ENCODE measurements around the gene PYGO2. TPM values are rescaled to one million over a fixed set of nuclear protein-coding genes. Genes with fewer than 3 reads are reported as not detected.

Gene PYGO2
- total RNA-seq, 1 experiment from 2014 or later: 33.2 TPM

DNA sequence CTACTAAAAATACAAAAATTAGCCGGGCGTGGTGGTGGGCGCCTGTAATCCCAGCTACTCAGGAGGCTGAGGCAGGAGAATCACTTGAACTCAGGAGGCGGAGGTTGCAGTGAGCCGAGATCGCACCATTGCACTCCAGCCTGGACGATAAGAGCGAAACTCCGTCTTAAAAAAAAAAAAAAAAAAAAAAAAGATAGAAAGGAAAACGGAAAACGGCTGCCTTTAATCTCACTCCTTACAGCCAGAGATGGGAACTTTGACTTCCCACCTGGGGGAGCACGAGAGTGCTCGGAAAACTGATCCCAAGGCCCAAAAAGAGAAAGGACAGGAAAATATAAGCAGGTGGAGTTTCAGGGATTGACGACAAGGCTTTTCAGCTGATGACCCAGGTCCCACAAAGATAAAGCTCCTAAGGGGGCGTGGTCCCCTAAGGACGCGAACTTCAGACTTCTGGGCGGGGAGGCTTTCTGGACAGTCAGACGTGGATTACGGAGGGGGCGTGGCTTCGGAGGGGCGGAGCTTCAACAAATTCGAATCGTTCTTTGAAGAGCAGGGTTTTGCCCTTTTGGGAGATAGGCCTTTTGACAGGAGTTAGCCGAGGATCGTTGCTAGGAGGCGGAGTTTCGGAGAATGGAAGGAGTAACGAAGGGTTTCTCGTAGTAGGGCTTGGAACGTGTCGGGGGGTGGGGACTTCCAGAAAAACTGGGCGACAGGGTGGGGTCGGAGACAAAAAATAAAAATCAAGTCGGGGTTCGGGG lies 11.9 kb upstream of the PYGO2 start:
- TF ChIP-seq EZH2 (IDR thresholded peaks at IDR 0.05; ENCODE audit: low read depth): no peak
- TF ChIP-seq, protein P1, sequence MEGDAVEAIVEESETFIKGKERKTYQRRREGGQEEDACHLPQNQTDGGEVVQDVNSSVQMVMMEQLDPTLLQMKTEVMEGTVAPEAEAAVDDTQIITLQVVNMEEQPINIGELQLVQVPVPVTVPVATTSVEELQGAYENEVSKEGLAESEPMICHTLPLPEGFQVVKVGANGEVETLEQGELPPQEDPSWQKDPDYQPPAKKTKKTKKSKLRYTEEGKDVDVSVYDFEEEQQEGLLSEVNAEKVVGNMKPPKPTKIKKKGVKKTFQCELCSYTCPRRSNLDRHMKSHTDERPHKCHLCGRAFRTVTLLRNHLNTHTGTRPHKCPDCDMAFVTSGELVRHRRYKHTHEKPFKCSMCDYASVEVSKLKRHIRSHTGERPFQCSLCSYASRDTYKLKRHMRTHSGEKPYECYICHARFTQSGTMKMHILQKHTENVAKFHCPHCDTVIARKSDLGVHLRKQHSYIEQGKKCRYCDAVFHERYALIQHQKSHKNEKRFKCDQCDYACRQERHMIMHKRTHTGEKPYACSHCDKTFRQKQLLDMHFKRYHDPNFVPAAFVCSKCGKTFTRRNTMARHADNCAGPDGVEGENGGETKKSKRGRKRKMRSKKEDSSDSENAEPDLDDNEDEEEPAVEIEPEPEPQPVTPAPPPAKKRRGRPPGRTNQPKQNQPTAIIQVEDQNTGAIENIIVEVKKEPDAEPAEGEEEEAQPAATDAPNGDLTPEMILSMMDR (conservative IDR thresholded peaks at IDR 0.05): no peak
- Histone ChIP-seq H2AFZ (no peak overlapping the region), H3K9me3 (ENCODE audit: insufficient read depth, low read depth) (no peaks in the 10 kb centered on the region), H3K9me2 (ENCODE audit: insufficient read depth) (no peaks in the 10 kb centered on the region), H4K20me1 (ENCODE audit: insufficient read depth) (peaks cover 6% of the 10 kb centered on the region; the same call in 1 of the 2 replicates), H3F3A (ENCODE audit: insufficient read depth, low read depth) (peaks cover 62% of the 10 kb centered on the region), H3K79me2 (ENCODE audit: low read depth) (peaks cover 74% of the 10 kb centered on the region), H3K36me3 (ENCODE audit: low read depth) (peaks cover 22% of the 10 kb centered on the region; the same call in 1 of the 2 replicates), H3K4me1 (replicated peaks; ENCODE audit: insufficient read depth) (peaks cover 55% of the 10 kb centered on the region), H3K27me3 (ENCODE audit: insufficient read depth, low read depth) (no peaks in the 10 kb centered on the region), H3K4me2 (peak overlapping the region; percentile 93), H3K4me3 (peak overlapping the region; percentile 87), H3K27ac (peak overlapping the region; percentile 97)
- peak; percentile 98 for DNase-seq
- CTCF ChIA-PET: interaction anchor here (0.6 to 1.5 kb wide), 3 partner anchors 10 to 111 kb away, joined by 3 to 22 read pairs (median 5); partner anchors contain the start of gene FLAD1
- BruUV-seq (replicated peaks): no TSS peak
- POLR2A ChIA-PET (ENCODE audit: unreplicated experiment): interaction anchor here (0.5 to 1.0 kb wide), 10 partner anchors 17 to 1015 kb away, joined by 3 to 28 read pairs (median 5); partner anchors contain the start of genes CRTC2 and PBXIP1
- intact Hi-C loops (cut with micrococcal nuclease; ENCODE audit: unreplicated experiment): loop anchor here (1.0 to 5.0 kb wide), 4 partner anchors 28 to 349 kb away; partner anchors contain the start of genes RUSC1 and SLC50A1

DNA sequence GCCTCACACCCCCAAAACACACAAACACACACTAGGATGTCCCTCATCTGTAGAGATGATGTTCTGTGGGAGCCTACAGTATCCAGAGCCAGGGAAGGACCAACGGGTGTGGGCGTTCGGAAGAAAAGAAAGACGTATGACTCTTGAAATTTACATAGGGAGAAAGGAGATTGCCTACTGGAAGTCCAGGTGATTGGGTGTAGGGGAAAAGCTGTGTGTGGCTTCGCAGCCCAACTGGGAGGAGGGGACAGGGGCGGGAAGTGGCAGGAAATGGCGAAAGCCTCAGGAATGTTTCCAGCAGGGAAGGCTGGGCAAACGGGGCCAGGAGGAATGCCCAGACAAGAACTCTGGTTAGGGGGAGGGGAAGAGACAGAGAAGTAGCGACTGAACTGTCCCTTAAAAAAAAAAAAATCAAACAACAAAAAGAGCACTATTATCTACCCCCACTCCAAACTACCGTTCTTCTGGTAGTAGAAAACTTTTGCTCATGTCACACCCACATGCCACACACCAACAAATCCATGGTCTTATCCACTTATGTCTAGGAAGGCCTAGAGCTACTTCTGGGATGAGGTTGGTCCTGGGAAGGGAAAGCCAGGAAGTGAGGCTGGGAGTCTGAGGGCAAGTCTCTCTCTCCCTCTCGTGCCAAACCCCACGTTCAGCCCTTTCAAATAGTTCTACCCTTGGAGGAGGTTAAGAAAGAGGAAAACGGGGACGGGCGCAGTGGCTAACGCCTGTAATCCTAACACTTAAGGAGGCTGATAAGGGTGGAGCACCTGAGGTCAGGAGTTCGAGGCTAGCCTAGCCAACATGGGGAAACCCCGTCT lies 11.1 kb upstream of the PYGO2 start:
- Histone ChIP-seq H3K9me2 (ENCODE audit: insufficient read depth) (no peaks in the 10 kb centered on the region), H3K27me3 (ENCODE audit: insufficient read depth, low read depth) (no peaks in the 10 kb centered on the region), H3K27ac (peak overlapping the region; percentile 97), H3F3A (ENCODE audit: insufficient read depth, low read depth) (peaks cover 54% of the 10 kb centered on the region), H3K9me3 (ENCODE audit: insufficient read depth, low read depth) (no peaks in the 10 kb centered on the region), H3K4me1 (replicated peaks; ENCODE audit: insufficient read depth) (peaks cover 55% of the 10 kb centered on the region), H3K79me2 (ENCODE audit: low read depth) (peaks cover 70% of the 10 kb centered on the region), H4K20me1 (ENCODE audit: insufficient read depth) (peaks cover 6% of the 10 kb centered on the region; the same call in 1 of the 2 replicates), H3K4me2 (peak overlapping the region; percentile 93), H3K4me3 (peak overlapping the region; percentile 87), H3K36me3 (ENCODE audit: low read depth) (peaks cover 16% of the 10 kb centered on the region; the same call in 1 of the 2 replicates), H2AFZ (no peak overlapping the region)
- DNase-seq: peak; percentile 91
- BruUV-seq (replicated peaks): TSS peak; percentile 58
- TF ChIP-seq EZH2 (IDR thresholded peaks at IDR 0.05; ENCODE audit: low read depth): no peak
- TF ChIP-seq, protein P1 (conservative IDR thresholded peaks at IDR 0.05): no peak
- ChIA-PET CTCF (interaction anchor here (1.1 to 1.5 kb wide), 2 partner anchors 11 to 66 kb away, joined by 4 to 5 read pairs; partner anchors contain the start of gene FLAD1), POLR2A (ENCODE audit: unreplicated experiment) (interaction anchor here (0.5 to 1.1 kb wide), 12 partner anchors 17 to 1274 kb away, joined by 3 to 28 read pairs (median 5); partner anchors contain the start of genes LENEP and PBXIP1)
- intact Hi-C loops (cut with micrococcal nuclease; ENCODE audit: unreplicated experiment): loop anchor here (1.0 to 5.0 kb wide), 4 partner anchors 29 to 350 kb away; partner anchors contain the start of genes RUSC1 and SLC50A1

DNA sequence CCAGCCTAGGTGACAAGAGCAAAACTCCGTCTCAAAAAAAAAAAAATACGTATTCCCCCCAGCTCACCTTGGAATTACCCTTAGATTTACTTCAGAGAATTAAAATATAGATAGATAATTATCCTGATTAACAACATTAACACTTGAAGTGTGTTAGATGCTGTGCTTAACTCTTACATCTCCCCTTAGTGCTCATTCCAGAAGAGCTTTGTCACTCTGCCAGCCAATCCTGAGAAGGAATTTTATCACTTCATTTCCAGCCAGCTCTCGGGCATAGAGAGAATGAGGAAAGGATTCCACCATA lies 10.6 kb upstream of the PYGO2 start:
- H3K36me3 ChIP-seq (ENCODE audit: low read depth): peaks cover 15% of the 10 kb centered on the region; the same call in 1 of the 2 replicates
- H3K4me1 ChIP-seq (replicated peaks; ENCODE audit: insufficient read depth): peaks cover 55% of the 10 kb centered on the region
- no peaks in the 10 kb centered on the region for H3K27me3 ChIP-seq (ENCODE audit: insufficient read depth, low read depth)
- peaks cover 6% of the 10 kb centered on the region; the same call in 1 of the 2 replicates for H4K20me1 ChIP-seq (ENCODE audit: insufficient read depth)
- H3K27ac ChIP-seq: peak overlapping the region; percentile 97
- ChIA-PET POLR2A (ENCODE audit: unreplicated experiment) (interaction anchor here (0.5 to 1.1 kb wide), 8 partner anchors 9 to 120 kb away, joined by 3 to 16 read pairs (median 4); partner anchors contain the start of gene LENEP), CTCF (interaction anchor here (0.6 to 1.1 kb wide), 3 partner anchors 22 to 66 kb away, joined by 3 to 6 read pairs (median 4); no protein-coding TSS in a partner anchor)
- BruUV-seq (replicated peaks): no TSS peak
- intact Hi-C loops (cut with micrococcal nuclease; ENCODE audit: unreplicated experiment): loop anchor here (1.0 to 5.0 kb wide), 3 partner anchors 35 to 350 kb away; partner anchors contain the start of genes RUSC1 and SLC50A1
- TF ChIP-seq, protein P1 (conservative IDR thresholded peaks at IDR 0.05): no peak
- TF ChIP-seq EZH2 (IDR thresholded peaks at IDR 0.05; ENCODE audit: low read depth): no peak
- H2AFZ ChIP-seq: no peak overlapping the region
- no peaks in the 10 kb centered on the region for H3K9me3 ChIP-seq (ENCODE audit: insufficient read depth, low read depth)
- peaks cover 54% of the 10 kb centered on the region for H3F3A ChIP-seq (ENCODE audit: insufficient read depth, low read depth)
- H3K9me2 ChIP-seq (ENCODE audit: insufficient read depth): no peaks in the 10 kb centered on the region
- no peak for DNase-seq
- H3K79me2 ChIP-seq (ENCODE audit: low read depth): peaks cover 64% of the 10 kb centered on the region
- peak overlapping the region; percentile 93 for H3K4me2 ChIP-seq
- H3K4me3 ChIP-seq: peak overlapping the region; percentile 87

Measured in PC-9 (cell line).